ENCODE data around the gene NOP14. TPM values are rescaled to one million over a fixed set of nuclear protein-coding genes. Genes with fewer than 3 reads are reported as not detected.
A peak's percentile ranks its signal among the peaks of the same experiment; 100 is the strongest.

Gene NOP14
- total and polyA plus RNA-seq, 9 donors = 13.6 to 39.7 (median 28.3) TPM

- no peaks in the 10 kb centered on the region for H3K36me3 ChIP-seq
Observed at GRCh38 chr4:2937986-2938385, 25.2 kb downstream of the NOP14 start.

GRCh38 chr4:2937146-2937857, 25.9 kb downstream of the NOP14 start:
- Histone ChIP-seq H3K27me3 (no peaks in the 10 kb centered on the region), H3K36me3 (no peaks in the 10 kb centered on the region), H3K4me1 (ENCODE audit: insufficient read depth) (peaks cover 8% of the 10 kb centered on the region), H3K27ac (no peak overlapping the region), H3K4me3 (no peak overlapping the region), H3K9me3 (no peaks in the 10 kb centered on the region)
- WGBS, 3 donors = 67 to 75% (median 68%) methylated on average over 23 of the region's 23 CpGs
- intact Hi-C loops (cut with DNase I) = loop anchor here in 2 of 4 donors (10.0 kb wide), 3 partner anchors 93 to 403 kb away; partner anchors contain the start of genes ADD1 (in 1 of the 2) and FAM193A (in 1 of the 2)
- peak in 4 of 5 donors; percentile 30 to 64 (median 36) for DNase-seq
- TF ChIP-seq EP300 (IDR thresholded peaks at IDR 0.05) (no peak), POLR2A (IDR thresholded peaks at IDR 0.05) (no peak), CTCF (IDR thresholded peaks at IDR 0.05) (no peak)

More at GRCh38 chr4:2937986-2938385, 25.2 kb downstream of the NOP14 start:
- no peak for TF ChIP-seq POLR2A (IDR thresholded peaks at IDR 0.05)
- TF ChIP-seq CTCF (IDR thresholded peaks at IDR 0.05) = no peak
- no peak for TF ChIP-seq EP300 (IDR thresholded peaks at IDR 0.05)
- intact Hi-C loops (cut with DNase I) = loop anchor here in 2 of 4 donors (10.0 kb wide), 3 partner anchors 93 to 403 kb away; partner anchors contain the start of genes ADD1 (in 1 of the 2) and FAM193A (in 1 of the 2)
- peaks cover 8% of the 10 kb centered on the region for H3K4me1 ChIP-seq (ENCODE audit: insufficient read depth)
- 72 to 80% (median 76%) methylated on average over 12 of the region's 12 CpGs for WGBS, 3 donors
- H3K9me3 ChIP-seq = no peaks in the 10 kb centered on the region
- peak in 3 of 5 donors; percentile 7 to 13 (median 11) for DNase-seq
- H3K27ac ChIP-seq = no peak overlapping the region
- H3K4me3 ChIP-seq = no peak overlapping the region
- no peaks in the 10 kb centered on the region for H3K27me3 ChIP-seq

- DNase-seq = peak in 3 of 5 donors; percentile 24 to 44 (median 24)
- intact Hi-C loops (cut with DNase I) = loop anchor here in 2 of 4 donors (10.0 kb wide), 3 partner anchors 92 to 402 kb away; partner anchors contain the start of genes ADD1 (in 1 of the 2) and FAM193A (in 1 of the 2)
- TF ChIP-seq POLR2A (IDR thresholded peaks at IDR 0.05) (no peak), EP300 (IDR thresholded peaks at IDR 0.05) (no peak)
- no peaks in the 10 kb centered on the region for H3K27me3 ChIP-seq
- H3K9me3 ChIP-seq = no peaks in the 10 kb centered on the region
- WGBS, 3 donors = 81 to 84% (median 82%) methylated on average over 6 of the region's 6 CpGs
- no peaks in the 10 kb centered on the region for H3K36me3 ChIP-seq
- H3K4me3 ChIP-seq = no peak overlapping the region
- no peak overlapping the region for H3K27ac ChIP-seq
- H3K4me1 ChIP-seq (ENCODE audit: insufficient read depth) = peaks cover 8% of the 10 kb centered on the region
Observed at GRCh38 chr4:2936773-2937145, 26.4 kb downstream of the NOP14 start.

GRCh38 chr4:2935762-2936743, 27.2 kb downstream of the NOP14 start:
- H3K9me3 ChIP-seq = no peaks in the 10 kb centered on the region
- H3K36me3 ChIP-seq = no peaks in the 10 kb centered on the region
- intact Hi-C loops (cut with DNase I) = loop anchor here in 2 of 4 donors (10.0 kb wide), 3 partner anchors 91 to 401 kb away; partner anchors contain the start of genes ADD1 (in 1 of the 2) and FAM193A (in 1 of the 2)
- no peak for TF ChIP-seq POLR2A (IDR thresholded peaks at IDR 0.05)
- TF ChIP-seq EP300 (IDR thresholded peaks at IDR 0.05) = no peak
- TF ChIP-seq CTCF (IDR thresholded peaks at IDR 0.05) = no peak
- peak in 3 of 5 donors; percentile 18 to 33 (median 19) for DNase-seq
- H3K27me3 ChIP-seq = no peaks in the 10 kb centered on the region
- H3K4me1 ChIP-seq (ENCODE audit: insufficient read depth) = peaks cover 8% of the 10 kb centered on the region
- H3K27ac ChIP-seq = no peak overlapping the region
- 71 to 72% (median 71%) methylated on average over 20 of the region's 20 CpGs for WGBS, 3 donors
- H3K4me3 ChIP-seq = peak overlapping the region; percentile 96
